Measurements from ENCODE around the gene RFX2. TPM values are rescaled to one million over a fixed set of nuclear protein-coding genes. Genes with fewer than 3 reads are reported as not detected.

Gene RFX2
- total and polyA plus RNA-seq, 7 experiments from 2014 or later: 3.8 to 18.4 (median 8.2) TPM

DNA sequence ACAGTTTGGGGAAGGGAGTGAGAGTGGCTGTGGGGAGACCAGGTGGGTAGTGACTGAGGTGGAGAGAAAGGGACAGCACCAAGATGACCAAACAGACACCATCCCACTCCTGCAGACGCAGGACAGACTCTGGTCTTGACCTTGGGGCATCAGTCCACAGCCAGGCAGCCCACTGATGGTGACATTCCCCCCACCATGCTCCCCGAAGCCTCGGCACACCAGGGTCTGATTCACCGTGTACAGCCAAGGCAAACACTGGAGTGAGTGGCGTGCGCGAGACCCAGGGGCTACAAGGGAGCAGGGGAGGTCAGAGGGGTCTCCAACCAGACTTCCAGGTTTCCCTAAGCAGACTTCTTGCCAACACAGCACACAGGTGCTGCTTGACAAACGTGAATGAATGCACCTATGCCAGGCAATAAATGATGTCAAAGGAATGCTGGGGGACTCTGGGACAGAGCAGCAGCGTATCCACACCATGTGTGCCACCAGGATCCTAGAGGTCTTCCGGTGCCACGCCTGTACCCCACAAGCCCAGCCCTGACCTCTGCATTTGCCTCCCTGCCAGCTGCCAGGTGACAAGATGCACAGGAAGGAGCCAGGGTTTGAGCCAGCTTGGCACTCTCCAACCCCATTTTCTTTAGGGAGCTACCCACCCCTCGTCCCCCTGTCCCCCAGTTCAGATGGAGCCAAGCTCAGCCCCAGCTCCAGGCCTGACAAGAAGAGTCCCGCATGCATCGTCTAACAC, 150.9 kb downstream of the RFX2 start:
- no peak for ATAC-seq
- POLR2A ChIA-PET: interaction anchor here (0.5 to 4.9 kb wide), 4 partner anchors 9 to 132 kb away, joined by 3 to 89 read pairs (median 26); partner anchors contain the start of genes NDUFA11 and VMAC

DNA sequence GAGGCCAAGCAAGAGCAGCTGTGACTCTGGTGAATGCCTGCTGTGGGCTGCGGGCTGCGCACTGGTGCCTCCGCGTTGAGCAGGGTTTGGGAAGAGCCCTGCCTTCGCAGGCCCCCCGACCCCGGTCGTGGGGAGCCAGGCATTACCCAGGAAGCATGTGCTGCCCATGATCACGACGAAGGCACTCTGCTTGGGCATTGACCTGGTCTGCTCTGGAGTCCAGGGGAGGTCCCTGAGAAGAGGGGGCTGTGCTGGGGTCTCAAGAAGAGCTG, 151.5 kb downstream of the RFX2 start:
- Mint-ChIP-seq H3K4me3 (peak overlapping the region in 5 of 10 donors; percentile 19 to 86 (median 75)), H3K27me3 (no peaks in the 10 kb centered on the region), H3K36me3 (peaks cover 0 to 15% (median 3%) of the 10 kb centered on the region in 5 donors), H3K27ac (peak overlapping the region; percentile 69 to 100 (median 90)), H3K9me3 (no peaks in the 10 kb centered on the region), H3K4me1 (peaks cover 56 to 99% (median 84%) of the 10 kb centered on the region in 7 donors)
- H3K36me3 ChIP-seq (ENCODE audit: control insufficient read depth in 2 of 3, insufficient read depth in 3 of 3, low read length in 3 of 3): no peaks in the 10 kb centered on the region
- ATAC-seq (no peak), DNase-seq (no peak)
- H3K9me3 ChIP-seq (ENCODE audit: control insufficient read depth in 2 of 3, low read length in 3 of 3): no peaks in the 10 kb centered on the region
- H3K4me3 ChIP-seq (ENCODE audit: low read length): no peak overlapping the region
- no peaks in the 10 kb centered on the region for H3K27me3 ChIP-seq (ENCODE audit: control insufficient read depth in 2 of 2, insufficient read depth in 2 of 2, low read length in 2 of 2)
- H3K27ac ChIP-seq (ENCODE audit: low read depth, low read length): no peak overlapping the region
- peaks cover 49 to 73% of the 10 kb centered on the region in 2 donors for H3K4me1 ChIP-seq (ENCODE audit: control insufficient read depth in 2 of 2, insufficient read depth in 2 of 2, low read length in 2 of 2)
- intact Hi-C loops (cut with micrococcal nuclease): no loop called here
- POLR2A ChIA-PET: interaction anchor here (0.5 to 4.9 kb wide), 3 partner anchors 8 to 167 kb away, joined by 3 to 89 read pairs (median 3); no protein-coding TSS in a partner anchor
- CTCF ChIA-PET: interaction anchor here (0.8 kb wide), 1 partner anchor 9 kb away, joined by 3 read pairs; no protein-coding TSS in a partner anchor

More for the DNA sequence above, 150.9 kb downstream of the RFX2 start:
- intact Hi-C loops (cut with micrococcal nuclease): no loop called here
- H3K27ac ChIP-seq (ENCODE audit: low read depth, low read length): peak overlapping the region; percentile 77
- peaks cover 54 to 99% (median 84%) of the 10 kb centered on the region in 7 donors for H3K4me1 Mint-ChIP-seq
- peaks cover 55 to 73% of the 10 kb centered on the region in 2 donors for H3K4me1 ChIP-seq (ENCODE audit: control insufficient read depth in 2 of 2, insufficient read depth in 2 of 2, low read length in 2 of 2)
- H3K36me3 ChIP-seq (ENCODE audit: control insufficient read depth in 2 of 3, insufficient read depth in 3 of 3, low read length in 3 of 3): no peaks in the 10 kb centered on the region
- peak overlapping the region in 7 of 10 donors; percentile 16 to 86 (median 79) for H3K4me3 Mint-ChIP-seq
- peak overlapping the region; percentile 72 to 100 (median 99) for H3K27ac Mint-ChIP-seq
- peaks cover 0 to 15% (median 3%) of the 10 kb centered on the region in 5 donors for H3K36me3 Mint-ChIP-seq
- CTCF ChIA-PET: interaction anchor here (0.8 to 1.0 kb wide), 2 partner anchors 8 to 31 kb away, joined by 3 read pairs; no protein-coding TSS in a partner anchor
- H3K27me3 Mint-ChIP-seq: no peaks in the 10 kb centered on the region
- DNase-seq: no peak
- H3K4me3 ChIP-seq (ENCODE audit: low read length): no peak overlapping the region
- H3K27me3 ChIP-seq (ENCODE audit: control insufficient read depth in 2 of 2, insufficient read depth in 2 of 2, low read length in 2 of 2): no peaks in the 10 kb centered on the region
- H3K9me3 Mint-ChIP-seq: no peaks in the 10 kb centered on the region
- H3K9me3 ChIP-seq (ENCODE audit: control insufficient read depth in 2 of 3, low read length in 3 of 3): no peaks in the 10 kb centered on the region

DNA sequence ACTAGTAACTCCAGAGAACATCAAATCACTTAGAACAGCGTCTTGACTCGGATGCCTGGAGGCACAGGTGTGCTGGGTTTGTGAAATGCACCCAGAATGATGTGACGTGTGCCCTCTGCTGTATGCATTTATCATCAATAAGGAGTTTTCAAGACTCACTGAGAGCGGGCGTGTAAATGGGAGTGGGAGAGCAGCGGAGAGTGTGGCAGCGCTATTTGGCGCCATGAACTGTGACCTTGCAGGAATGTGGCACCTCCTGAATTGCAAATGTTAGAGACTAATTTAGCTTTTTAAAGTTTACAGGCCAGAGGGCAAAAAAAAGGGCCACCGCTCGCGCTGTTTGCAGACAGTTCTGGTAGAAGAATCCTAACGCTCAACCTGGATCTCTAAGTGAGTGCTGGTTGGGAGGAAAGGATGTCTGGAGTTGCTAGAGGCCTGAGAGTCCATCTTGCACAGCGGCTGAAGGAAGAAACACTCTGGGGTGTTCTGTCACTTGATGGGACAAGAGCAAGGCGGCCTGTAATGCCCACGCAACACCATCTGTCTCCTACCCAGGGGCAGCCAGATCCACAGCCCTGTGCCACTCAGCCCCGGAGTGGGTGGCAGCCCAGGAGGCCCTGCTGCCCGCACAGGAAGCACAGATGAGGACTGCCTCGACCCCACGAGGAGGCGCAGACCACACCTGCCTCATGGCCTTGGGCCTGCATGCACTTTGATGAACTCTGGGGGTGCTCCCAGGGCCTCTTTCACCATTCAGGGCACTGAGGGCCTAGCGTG, 152.0 kb downstream of the RFX2 start:
- no peak overlapping the region for H3K27ac ChIP-seq (ENCODE audit: low read depth, low read length)
- H3K4me1 ChIP-seq (ENCODE audit: control insufficient read depth in 2 of 2, insufficient read depth in 2 of 2, low read length in 2 of 2): peaks cover 46 to 71% of the 10 kb centered on the region in 2 donors
- H3K9me3 ChIP-seq (ENCODE audit: control insufficient read depth in 2 of 3, low read length in 3 of 3): no peaks in the 10 kb centered on the region
- intact Hi-C loops (cut with micrococcal nuclease): no loop called here
- no peaks in the 10 kb centered on the region for H3K36me3 ChIP-seq (ENCODE audit: control insufficient read depth in 2 of 3, insufficient read depth in 3 of 3, low read length in 3 of 3)
- H3K9me3 Mint-ChIP-seq: no peaks in the 10 kb centered on the region
- H3K27me3 ChIP-seq (ENCODE audit: control insufficient read depth in 2 of 2, insufficient read depth in 2 of 2, low read length in 2 of 2): no peaks in the 10 kb centered on the region
- H3K27ac Mint-ChIP-seq: peak overlapping the region; percentile 25 to 100 (median 90)
- ATAC-seq (no peak), DNase-seq (no peak)
- peaks cover 58 to 99% (median 86%) of the 10 kb centered on the region in 7 donors for H3K4me1 Mint-ChIP-seq
- peak overlapping the region in 6 of 10 donors; percentile 3 to 86 (median 48) for H3K4me3 Mint-ChIP-seq
- no peaks in the 10 kb centered on the region for H3K27me3 Mint-ChIP-seq
- peaks cover 0 to 15% (median 3%) of the 10 kb centered on the region in 5 donors for H3K36me3 Mint-ChIP-seq
- H3K4me3 ChIP-seq (ENCODE audit: low read length): no peak overlapping the region
- CTCF ChIA-PET: interaction anchor here (0.7 to 0.8 kb wide), 2 partner anchors 10 kb away, joined by 3 to 4 read pairs; no protein-coding TSS in a partner anchor
- POLR2A ChIA-PET: interaction anchor here (0.5 to 4.9 kb wide), 4 partner anchors 7 to 167 kb away, joined by 3 to 89 read pairs (median 4); no protein-coding TSS in a partner anchor

DNA sequence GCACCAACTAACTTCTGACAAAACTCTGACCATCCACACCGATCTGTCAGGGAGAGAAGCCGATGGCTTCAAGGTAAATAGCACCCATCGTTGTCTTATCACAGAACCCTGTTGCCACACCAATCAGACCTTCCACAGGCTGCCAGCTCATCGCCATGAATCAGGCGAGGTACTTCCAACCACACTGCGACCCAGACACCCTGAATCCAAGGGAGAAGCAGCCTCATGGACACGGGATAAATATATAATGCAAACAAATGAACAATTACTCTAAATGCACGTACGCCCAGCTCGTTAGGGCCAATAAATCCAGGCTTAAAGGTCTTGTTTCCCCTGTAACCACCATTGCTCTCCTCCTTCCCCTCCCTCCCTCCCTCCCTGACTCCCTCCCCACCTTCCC, 153.1 kb downstream of the RFX2 start:
- H3K27me3 ChIP-seq (ENCODE audit: control insufficient read depth in 2 of 2, insufficient read depth in 2 of 2, low read length in 2 of 2): no peaks in the 10 kb centered on the region
- DNase-seq (no peak), ATAC-seq (no peak)
- Mint-ChIP-seq H3K27ac (peak overlapping the region in 6 of 9 donors; percentile 28 to 100 (median 74)), H3K4me1 (peaks cover 57 to 99% (median 86%) of the 10 kb centered on the region in 7 donors), H3K4me3 (peak overlapping the region in 1 of 10 donors; percentile 9), H3K36me3 (peaks cover 0 to 15% (median 3%) of the 10 kb centered on the region in 5 donors), H3K27me3 (no peaks in the 10 kb centered on the region), H3K9me3 (peaks cover 0 to 6% (median 0%) of the 10 kb centered on the region in 11 donors)
- intact Hi-C loops (cut with micrococcal nuclease): no loop called here
- H3K4me3 ChIP-seq (ENCODE audit: low read length): no peak overlapping the region
- no peaks in the 10 kb centered on the region for H3K36me3 ChIP-seq (ENCODE audit: control insufficient read depth in 2 of 3, insufficient read depth in 3 of 3, low read length in 3 of 3)
- POLR2A ChIA-PET: interaction anchor here (1.7 to 1.8 kb wide), 2 partner anchors 9 kb away, joined by 6 to 7 read pairs; no protein-coding TSS in a partner anchor
- H3K9me3 ChIP-seq (ENCODE audit: control insufficient read depth in 2 of 3, low read length in 3 of 3): no peaks in the 10 kb centered on the region
- peaks cover 39 to 71% of the 10 kb centered on the region in 2 donors for H3K4me1 ChIP-seq (ENCODE audit: control insufficient read depth in 2 of 2, insufficient read depth in 2 of 2, low read length in 2 of 2)
- no peak overlapping the region for H3K27ac ChIP-seq (ENCODE audit: low read depth, low read length)
- CTCF ChIA-PET: interaction anchor here (0.6 to 1.9 kb wide), 3 partner anchors 11 to 1320 kb away, joined by 3 to 9 read pairs (median 4); no protein-coding TSS in a partner anchor

DNA sequence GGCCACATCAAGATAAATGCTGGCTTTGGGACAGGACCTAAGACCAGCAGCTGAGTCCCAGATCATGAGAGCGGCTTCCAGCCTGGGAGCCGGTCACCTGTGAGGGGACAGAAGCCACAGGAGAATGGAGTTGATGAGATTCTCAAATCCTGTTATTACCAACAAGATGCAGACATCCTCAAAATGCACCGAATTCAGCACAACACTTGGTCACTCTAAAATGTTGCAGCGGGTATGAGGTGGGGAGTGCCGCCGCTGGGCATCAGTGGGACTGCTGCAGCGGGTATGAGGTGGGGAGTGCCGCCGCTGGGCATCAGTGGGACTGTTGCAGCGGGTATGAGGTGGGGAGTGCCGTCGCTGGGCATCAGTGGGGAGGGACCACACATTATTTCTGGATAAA, 153.6 kb downstream of the RFX2 start:
- intact Hi-C loops (cut with micrococcal nuclease): no loop called here
- ChIA-PET CTCF (interaction anchor here (0.6 to 1.9 kb wide), 4 partner anchors 10 to 1319 kb away, joined by 3 to 9 read pairs (median 3); no protein-coding TSS in a partner anchor), POLR2A (interaction anchor here (0.7 to 1.8 kb wide), 3 partner anchors 9 to 1132 kb away, joined by 3 to 7 read pairs (median 6); no protein-coding TSS in a partner anchor)
- H3K9me3 Mint-ChIP-seq: peaks cover 0 to 6% (median 0%) of the 10 kb centered on the region in 11 donors
- peaks cover 0 to 15% (median 3%) of the 10 kb centered on the region in 5 donors for H3K36me3 Mint-ChIP-seq
- Histone ChIP-seq H3K4me3 (ENCODE audit: low read length) (no peak overlapping the region), H3K27ac (ENCODE audit: low read depth, low read length) (no peak overlapping the region), H3K36me3 (ENCODE audit: control insufficient read depth in 2 of 3, insufficient read depth in 3 of 3, low read length in 3 of 3) (no peaks in the 10 kb centered on the region), H3K9me3 (ENCODE audit: control insufficient read depth in 2 of 3, low read length in 3 of 3) (no peaks in the 10 kb centered on the region), H3K4me1 (ENCODE audit: control insufficient read depth in 2 of 2, insufficient read depth in 2 of 2, low read length in 2 of 2) (peaks cover 35 to 73% of the 10 kb centered on the region in 2 donors), H3K27me3 (ENCODE audit: control insufficient read depth in 2 of 2, insufficient read depth in 2 of 2, low read length in 2 of 2) (no peaks in the 10 kb centered on the region)
- peak overlapping the region in 1 of 10 donors; percentile 9 for H3K4me3 Mint-ChIP-seq
- peak overlapping the region in 8 of 9 donors; percentile 34 to 98 (median 62) for H3K27ac Mint-ChIP-seq
- no peaks in the 10 kb centered on the region for H3K27me3 Mint-ChIP-seq
- no peak for ATAC-seq
- H3K4me1 Mint-ChIP-seq: peaks cover 56 to 99% (median 86%) of the 10 kb centered on the region in 7 donors
- no peak for DNase-seq

DNA sequence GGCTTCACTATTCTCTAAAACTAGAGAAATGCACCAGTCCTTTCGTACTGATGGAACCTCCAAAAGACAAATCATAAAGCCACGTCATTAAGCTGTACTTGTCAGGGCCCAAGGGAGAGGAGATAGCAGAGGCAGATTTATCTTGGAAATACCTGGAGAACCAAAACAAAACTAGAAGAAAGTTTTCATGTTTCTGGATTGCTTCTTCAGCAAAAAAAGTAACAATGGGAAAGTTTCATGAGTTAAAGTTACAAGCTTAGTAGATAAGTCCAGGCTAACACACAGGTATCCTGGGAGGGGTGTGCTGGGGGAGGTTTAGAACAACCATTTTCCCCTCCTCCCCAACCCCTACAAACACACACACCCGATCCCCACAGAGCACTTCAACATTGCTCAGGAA, 154.0 kb downstream of the RFX2 start:
- peaks cover 0 to 6% (median 0%) of the 10 kb centered on the region in 11 donors for H3K9me3 Mint-ChIP-seq
- intact Hi-C loops (cut with micrococcal nuclease): no loop called here
- peaks cover 57 to 99% (median 89%) of the 10 kb centered on the region in 7 donors for H3K4me1 Mint-ChIP-seq
- no peaks in the 10 kb centered on the region for H3K27me3 Mint-ChIP-seq
- DNase-seq: no peak
- Histone ChIP-seq H3K27ac (ENCODE audit: low read depth, low read length) (no peak overlapping the region), H3K9me3 (ENCODE audit: control insufficient read depth in 2 of 3, low read length in 3 of 3) (no peaks in the 10 kb centered on the region), H3K27me3 (ENCODE audit: control insufficient read depth in 2 of 2, insufficient read depth in 2 of 2, low read length in 2 of 2) (no peaks in the 10 kb centered on the region), H3K4me1 (ENCODE audit: control insufficient read depth in 2 of 2, insufficient read depth in 2 of 2, low read length in 2 of 2) (peaks cover 31 to 73% of the 10 kb centered on the region in 2 donors), H3K4me3 (ENCODE audit: low read length) (no peak overlapping the region), H3K36me3 (ENCODE audit: control insufficient read depth in 2 of 3, insufficient read depth in 3 of 3, low read length in 3 of 3) (no peaks in the 10 kb centered on the region)
- H3K36me3 Mint-ChIP-seq: peaks cover 0 to 15% (median 3%) of the 10 kb centered on the region in 5 donors
- no peak for ATAC-seq
- no peak overlapping the region for H3K4me3 Mint-ChIP-seq
- H3K27ac Mint-ChIP-seq: peak overlapping the region; percentile 22 to 98 (median 65)
- POLR2A ChIA-PET: interaction anchor here (0.7 to 1.8 kb wide), 4 partner anchors 8 to 1132 kb away, joined by 3 to 7 read pairs (median 6); partner anchors contain the start of gene NDUFA11
- CTCF ChIA-PET: interaction anchor here (0.6 to 1.9 kb wide), 4 partner anchors 10 to 1319 kb away, joined by 3 to 9 read pairs (median 3); no protein-coding TSS in a partner anchor

All from naive thymus-derived CD4-positive, alpha-beta T cell (primary cell).